Measurements from ENCODE around the gene SERPINA12.

- TF ChIP-seq CTCF (conservative IDR thresholded peaks at IDR 0.05; ENCODE audit: low read depth, low read length): no peak
- no peak for TF ChIP-seq EZH2 (IDR thresholded peaks at IDR 0.05; ENCODE audit: borderline replicate concordance, low read depth, low read length, poor library complexity, severe bottlenecking)
Measured at GRCh38 chr14:94448071-94448808, 61.0 kb downstream of the SERPINA12 start.
